CD4-positive, alpha-beta T cell (primary cell): ENCODE measurements around the gene GFRAL. TPM values are rescaled to one million over a fixed set of nuclear protein-coding genes. Genes with fewer than 3 reads are reported as not detected.

ENCODE experiments used
- ATAC-seq: fragments of 200-7000 bp; cut with Tn5 transposase; one replicate; pipeline ENCODE4 v1.10.0; 2022; ENCODE audit warnings: mild to moderate bottlenecking; ENCODE audit not compliant: poor library complexity
- CTCF ChIA-PET: fragments of 350-600 bp; sonication (Branson Sonifier 250); formaldehyde crosslinking; loops from one replicate; lab custom pipeline; 2021; ENCODE audit warnings: antibody characterized with exemption, inconsistent platforms; lab: Charles Lee
- POLR2A ChIA-PET: fragments of 350-600 bp; sonication (Branson Sonifier 250); formaldehyde crosslinking; loops from one replicate; lab custom pipeline; 2021; ENCODE audit warnings: antibody characterized with exemption, inconsistent platforms; lab: Charles Lee
- DNase-seq, 14 experiments: peaks; one replicate each; pipeline ENCODE4 v3.0.0-alpha.2; 2013 to 2020; ENCODE audit warnings: mixed read lengths in 2 of 14
- H3K27ac ChIP-seq, 2 donors: one replicate each; pipeline versions ENCODE4 v1.5.1 to v1.7.0; 2013; ENCODE audit warnings: low read length in 2 of 2, low read depth in 1 of 2, mild to moderate bottlenecking in 1 of 2
- H3K27me3 ChIP-seq, 2 experiments: 1 replicate in 1 of 2; 2 replicates in 1 of 2; pipeline versions ENCODE4 v1.6.1 to v1.7.0; 2013; ENCODE audit warnings: low read length in 2 of 2, control low read depth in 1 of 2, mild to moderate bottlenecking in 1 of 2, moderate library complexity in 1 of 2; ENCODE audit not compliant: insufficient read depth in 2 of 2, control insufficient read depth in 1 of 2
- H3K36me3 ChIP-seq: one replicate; pipeline ENCODE4 v1.6.1; 2013; ENCODE audit warnings: low read length, control low read depth; ENCODE audit not compliant: insufficient read depth
- H3K4me1 ChIP-seq: one replicate; pipeline ENCODE4 v1.6.1; 2013; ENCODE audit warnings: low read length, control low read depth; ENCODE audit not compliant: insufficient read depth
- H3K4me3 ChIP-seq: one replicate; pipeline ENCODE4 v1.5.1; 2013; ENCODE audit warnings: mild to moderate bottlenecking, low read length, moderate library complexity
- H3K9me3 ChIP-seq, 2 experiments: 1 replicate in 1 of 2; 2 replicates in 1 of 2; pipeline versions ENCODE4 v1.6.1 to v1.7.0; 2013; ENCODE audit warnings: low read length in 2 of 2, mild to moderate bottlenecking in 2 of 2, control low read depth in 1 of 2, moderate library complexity in 1 of 2; ENCODE audit not compliant: control insufficient read depth in 1 of 2, insufficient read depth in 1 of 2
- H3K27ac Mint-ChIP-seq: one replicate; pipeline ENCODE4 v1.8.0; 2020; ENCODE audit warnings: mixed read lengths
- H3K27me3 Mint-ChIP-seq: one replicate; pipeline ENCODE4 v1.8.0; 2021; ENCODE audit warnings: mixed read lengths
- H3K36me3 Mint-ChIP-seq: one replicate; pipeline ENCODE4 v1.8.0; 2021; ENCODE audit warnings: low read depth, mixed read lengths
- H3K4me1 Mint-ChIP-seq: one replicate; pipeline ENCODE4 v1.8.0; 2021; ENCODE audit warnings: low read depth, mixed read lengths
- H3K4me3 Mint-ChIP-seq: one replicate; pipeline ENCODE4 v1.8.0; 2020; ENCODE audit warnings: mild to moderate bottlenecking, mixed read lengths
- H3K9me3 Mint-ChIP-seq: one replicate; pipeline ENCODE4 v1.8.0; 2020; ENCODE audit warnings: mixed read lengths
- intact Hi-C, 2 experiments: fragments of 100-400 bp; cut with DNase I in 1 of 2; cut with micrococcal nuclease in 1 of 2; formaldehyde crosslinking; loops; one replicate each; pipeline versions ENCODE4 v1.15.1 to v1.9.0; 2023 to 2025; cut with DNase I, micrococcal nuclease
- total RNA-seq, 174 experiments: library from RNA in 2 of 174; stranded (reverse) in 2 of 174; gene quantifications; one replicate each; pipeline ENCODE4 v1.2.3 and lab custom pipeline; 2021 to 2026
- TF ChIP-seq, protein P1 (sequence below): fragments of 200-600 bp; IDR thresholded peaks from one replicate; pipeline ENCODE4 v1.8.0; 2022; ENCODE audit warnings: antibody characterized with exemption, mild to moderate bottlenecking

GFRAL gene
- total RNA-seq, 2 experiments from 2014 or later: not detected

GRCh38 chr6:55379471-55379870 is 52.2 kb downstream of the GFRAL start:
- CTCF ChIA-PET: no interaction called here
- peaks cover 14% of the 10 kb centered on the region for H3K9me3 Mint-ChIP-seq
- Histone ChIP-seq H3K27me3 (no peaks in the 10 kb centered on the region), H3K9me3 (no peaks in the 10 kb centered on the region), H3K4me1 (no peaks in the 10 kb centered on the region), H3K27ac (no peak overlapping the region), H3K4me3 (no peak overlapping the region), H3K36me3 (no peaks in the 10 kb centered on the region)
- ATAC-seq (no peak), DNase-seq (no peak)
- H3K27ac Mint-ChIP-seq: no peak overlapping the region
- H3K4me1 Mint-ChIP-seq: no peaks in the 10 kb centered on the region
- POLR2A ChIA-PET: no interaction called here
- H3K36me3 Mint-ChIP-seq: no peaks in the 10 kb centered on the region
- intact Hi-C loops: no loop called here
- TF ChIP-seq, protein P1, sequence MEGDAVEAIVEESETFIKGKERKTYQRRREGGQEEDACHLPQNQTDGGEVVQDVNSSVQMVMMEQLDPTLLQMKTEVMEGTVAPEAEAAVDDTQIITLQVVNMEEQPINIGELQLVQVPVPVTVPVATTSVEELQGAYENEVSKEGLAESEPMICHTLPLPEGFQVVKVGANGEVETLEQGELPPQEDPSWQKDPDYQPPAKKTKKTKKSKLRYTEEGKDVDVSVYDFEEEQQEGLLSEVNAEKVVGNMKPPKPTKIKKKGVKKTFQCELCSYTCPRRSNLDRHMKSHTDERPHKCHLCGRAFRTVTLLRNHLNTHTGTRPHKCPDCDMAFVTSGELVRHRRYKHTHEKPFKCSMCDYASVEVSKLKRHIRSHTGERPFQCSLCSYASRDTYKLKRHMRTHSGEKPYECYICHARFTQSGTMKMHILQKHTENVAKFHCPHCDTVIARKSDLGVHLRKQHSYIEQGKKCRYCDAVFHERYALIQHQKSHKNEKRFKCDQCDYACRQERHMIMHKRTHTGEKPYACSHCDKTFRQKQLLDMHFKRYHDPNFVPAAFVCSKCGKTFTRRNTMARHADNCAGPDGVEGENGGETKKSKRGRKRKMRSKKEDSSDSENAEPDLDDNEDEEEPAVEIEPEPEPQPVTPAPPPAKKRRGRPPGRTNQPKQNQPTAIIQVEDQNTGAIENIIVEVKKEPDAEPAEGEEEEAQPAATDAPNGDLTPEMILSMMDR: no peak
- H3K4me3 Mint-ChIP-seq: no peak overlapping the region
- no peaks in the 10 kb centered on the region for H3K27me3 Mint-ChIP-seq

- H3K27me3 Mint-ChIP-seq: no peaks in the 10 kb centered on the region
- no peaks in the 10 kb centered on the region for H3K4me1 ChIP-seq
- intact Hi-C loops: no loop called here
- H3K4me3 Mint-ChIP-seq: no peak overlapping the region
- CTCF ChIA-PET: no interaction called here
- H3K36me3 Mint-ChIP-seq: no peaks in the 10 kb centered on the region
- no peaks in the 10 kb centered on the region for H3K9me3 ChIP-seq
- POLR2A ChIA-PET: no interaction called here
- TF ChIP-seq, protein P1: no peak
- H3K27me3 ChIP-seq: no peaks in the 10 kb centered on the region
- H3K27ac ChIP-seq: no peak overlapping the region
- no peak for DNase-seq
- no peak overlapping the region for H3K27ac Mint-ChIP-seq
- peaks cover 12% of the 10 kb centered on the region for H3K9me3 Mint-ChIP-seq
- H3K36me3 ChIP-seq: no peaks in the 10 kb centered on the region
- no peaks in the 10 kb centered on the region for H3K4me1 Mint-ChIP-seq
- H3K4me3 ChIP-seq: no peak overlapping the region
- no peak for ATAC-seq
Observed at GRCh38 chr6:55379895-55380294, 52.6 kb downstream of the GFRAL start.

GRCh38 chr6:55388211-55388610 is 60.9 kb downstream of the GFRAL start:
- intact Hi-C loops: no loop called here
- POLR2A ChIA-PET: no interaction called here
- peaks cover 0 to 4% of the 10 kb centered on the region in 2 experiments for H3K9me3 ChIP-seq

More at GRCh38 chr6:55388211-55388610, 60.9 kb downstream of the GFRAL start:
- Mint-ChIP-seq H3K4me3 (no peak overlapping the region), H3K27ac (no peak overlapping the region), H3K27me3 (no peaks in the 10 kb centered on the region), H3K4me1 (no peaks in the 10 kb centered on the region), H3K36me3 (no peaks in the 10 kb centered on the region), H3K9me3 (peaks cover 3% of the 10 kb centered on the region)
- ATAC-seq (no peak), DNase-seq (no peak)
- CTCF ChIA-PET: no interaction called here
- no peaks in the 10 kb centered on the region for H3K4me1 ChIP-seq
- no peaks in the 10 kb centered on the region for H3K36me3 ChIP-seq
- no peak overlapping the region for H3K4me3 ChIP-seq
- H3K27me3 ChIP-seq: no peaks in the 10 kb centered on the region
- TF ChIP-seq, protein P1: no peak
- no peak overlapping the region for H3K27ac ChIP-seq
